ENCODE results near the gene GUCD1.

GUCD1 gene

GRCh38 chr22:24496661-24497060, 58.3 kb downstream of the GUCD1 start:
- no peak for DNase-seq
- no peaks in the 10 kb centered on the region for H3K36me3 ChIP-seq (ENCODE audit: control insufficient read depth, insufficient read depth, low read length)
- no peaks in the 10 kb centered on the region for H3K9me3 ChIP-seq (ENCODE audit: control insufficient read depth, low read length)
- H3K27ac ChIP-seq (ENCODE audit: insufficient read depth, low read length, poor library complexity, severe bottlenecking): no peak overlapping the region
- no peaks in the 10 kb centered on the region for H3K27me3 ChIP-seq (replicated peaks; ENCODE audit: control insufficient read depth, insufficient read depth, low read length, poor library complexity, severe bottlenecking)
- H3K4me1 ChIP-seq (ENCODE audit: control insufficient read depth, insufficient read depth, low read length, poor library complexity, severe bottlenecking): no peaks in the 10 kb centered on the region
- H3K4me3 ChIP-seq (ENCODE audit: insufficient read depth, low read depth, low read length, poor library complexity, severe bottlenecking): no peak overlapping the region

GRCh38 chr22:24496234-24496633, 58.7 kb downstream of the GUCD1 start:
- H3K4me3 ChIP-seq (ENCODE audit: insufficient read depth, low read depth, low read length, poor library complexity, severe bottlenecking): no peak overlapping the region
- DNase-seq: no peak
- no peaks in the 10 kb centered on the region for H3K27me3 ChIP-seq (replicated peaks; ENCODE audit: control insufficient read depth, insufficient read depth, low read length, poor library complexity, severe bottlenecking)
- H3K27ac ChIP-seq (ENCODE audit: insufficient read depth, low read length, poor library complexity, severe bottlenecking): no peak overlapping the region
- no peaks in the 10 kb centered on the region for H3K9me3 ChIP-seq (ENCODE audit: control insufficient read depth, low read length)
- H3K4me1 ChIP-seq (ENCODE audit: control insufficient read depth, insufficient read depth, low read length, poor library complexity, severe bottlenecking): no peaks in the 10 kb centered on the region
- no peaks in the 10 kb centered on the region for H3K36me3 ChIP-seq (ENCODE audit: control insufficient read depth, insufficient read depth, low read length)

- no peak overlapping the region for H3K27ac ChIP-seq (ENCODE audit: insufficient read depth, low read length, poor library complexity, severe bottlenecking)
- H3K9me3 ChIP-seq (ENCODE audit: control insufficient read depth, low read length): no peaks in the 10 kb centered on the region
- no peak for DNase-seq
- no peaks in the 10 kb centered on the region for H3K36me3 ChIP-seq (ENCODE audit: control insufficient read depth, insufficient read depth, low read length)
- H3K4me1 ChIP-seq (ENCODE audit: control insufficient read depth, insufficient read depth, low read length, poor library complexity, severe bottlenecking): no peaks in the 10 kb centered on the region
- no peaks in the 10 kb centered on the region for H3K27me3 ChIP-seq (replicated peaks; ENCODE audit: control insufficient read depth, insufficient read depth, low read length, poor library complexity, severe bottlenecking)
- no peak overlapping the region for H3K4me3 ChIP-seq (ENCODE audit: insufficient read depth, low read depth, low read length, poor library complexity, severe bottlenecking)
Measured at GRCh38 chr22:24495365-24495675, 59.6 kb downstream of the GUCD1 start.

GRCh38 chr22:24494528-24495364, 60.2 kb downstream of the GUCD1 start, which contains the start of gene UPB1:
TSS of gene UPB1 (plus strand) at chr22:24495332. CDS start at chr22:24495404, 72 bp downstream.
- no peaks in the 10 kb centered on the region for H3K36me3 ChIP-seq (ENCODE audit: control insufficient read depth, insufficient read depth, low read length)
- no peak within 1 kb of the TSS for H3K27ac ChIP-seq (ENCODE audit: insufficient read depth, low read length, poor library complexity, severe bottlenecking)
- H3K4me3 ChIP-seq (ENCODE audit: insufficient read depth, low read depth, low read length, poor library complexity, severe bottlenecking): no peak within 1 kb of the TSS
- H3K9me3 ChIP-seq (ENCODE audit: control insufficient read depth, low read length): no peaks in the 10 kb centered on the region
- DNase-seq: no peak
- H3K27me3 ChIP-seq (replicated peaks; ENCODE audit: control insufficient read depth, insufficient read depth, low read length, poor library complexity, severe bottlenecking): no peaks in the 10 kb centered on the region
- no peaks in the 10 kb centered on the region for H3K4me1 ChIP-seq (ENCODE audit: control insufficient read depth, insufficient read depth, low read length, poor library complexity, severe bottlenecking)

GRCh38 chr22:24494167-24494527, 60.8 kb downstream of the GUCD1 start:
- DNase-seq: no peak
- Histone ChIP-seq H3K27me3 (replicated peaks; ENCODE audit: control insufficient read depth, insufficient read depth, low read length, poor library complexity, severe bottlenecking) (no peaks in the 10 kb centered on the region), H3K4me3 (ENCODE audit: insufficient read depth, low read depth, low read length, poor library complexity, severe bottlenecking) (no peak overlapping the region), H3K27ac (ENCODE audit: insufficient read depth, low read length, poor library complexity, severe bottlenecking) (no peak overlapping the region), H3K9me3 (ENCODE audit: control insufficient read depth, low read length) (no peaks in the 10 kb centered on the region), H3K4me1 (ENCODE audit: control insufficient read depth, insufficient read depth, low read length, poor library complexity, severe bottlenecking) (no peaks in the 10 kb centered on the region), H3K36me3 (ENCODE audit: control insufficient read depth, insufficient read depth, low read length) (no peaks in the 10 kb centered on the region)

GRCh38 chr22:24492391-24492790, 62.5 kb downstream of the GUCD1 start:
- Histone ChIP-seq H3K27me3 (replicated peaks; ENCODE audit: control insufficient read depth, insufficient read depth, low read length, poor library complexity, severe bottlenecking) (no peaks in the 10 kb centered on the region), H3K9me3 (ENCODE audit: control insufficient read depth, low read length) (no peaks in the 10 kb centered on the region), H3K4me3 (ENCODE audit: insufficient read depth, low read depth, low read length, poor library complexity, severe bottlenecking) (no peak overlapping the region), H3K4me1 (ENCODE audit: control insufficient read depth, insufficient read depth, low read length, poor library complexity, severe bottlenecking) (no peaks in the 10 kb centered on the region), H3K27ac (ENCODE audit: insufficient read depth, low read length, poor library complexity, severe bottlenecking) (no peak overlapping the region), H3K36me3 (ENCODE audit: control insufficient read depth, insufficient read depth, low read length) (no peaks in the 10 kb centered on the region)
- no peak for DNase-seq
